Erythroblast (primary cell): Measurements from ENCODE around the gene OTOGL.
"Not testable (repeated sequence)": the region's sequence is repeated elsewhere in the genome, so short reads cannot be mapped to it uniquely, and the experiment has no call there.

Experiments
- DNase-seq, 2 experiments: peaks; one replicate each; lab custom pipeline; 2025; lab: John Stamatoyannopoulos, UW
- GATA1 ChIP-seq: IDR thresholded peaks from 2 replicates; pipeline ENCODE4 v1.6.1; 2011; ENCODE audit warnings: low read depth, mild to moderate bottlenecking, control low read depth, low read length, moderate library complexity
- POLR2A ChIP-seq: IDR thresholded peaks from 2 replicates; pipeline ENCODE4 v1.6.1; 2011; ENCODE audit warnings: mild to moderate bottlenecking, low read length

Gene OTOGL

GRCh38 chr12:80099259-80099658, at the start of gene OTOGL:
Gene OTOGL, plus strand, starts transcription at chr12:80099537. Its CDS starts 109,895 bp downstream, at chr12:80209432.
- DNase-seq: no peak
- TF ChIP-seq POLR2A (no peak), GATA1 (no peak)

GRCh38 chr12:80050236-80050635, 49.1 kb upstream of the OTOGL start:
- no peak for DNase-seq
- no peak for TF ChIP-seq POLR2A
- no peak for TF ChIP-seq GATA1

GRCh38 chr12:80053051-80053790, 46.1 kb upstream of the OTOGL start:
- TF ChIP-seq POLR2A (no peak), GATA1 (no peak)

GRCh38 chr12:80056232-80056631, 43.1 kb upstream of the OTOGL start:
- TF ChIP-seq GATA1 (no peak), POLR2A (no peak)
- no peak for DNase-seq

More at GRCh38 chr12:80053051-80053790, 46.1 kb upstream of the OTOGL start:
- no peak for DNase-seq

GRCh38 chr12:80056845-80057244, 42.5 kb upstream of the OTOGL start:
- TF ChIP-seq GATA1: no peak
- TF ChIP-seq POLR2A: no peak
- no peak for DNase-seq

GRCh38 chr12:80058586-80058985, 40.8 kb upstream of the OTOGL start:
- no peak for DNase-seq
- TF ChIP-seq POLR2A (no peak), GATA1 (no peak)

- no peak for DNase-seq
- TF ChIP-seq GATA1 (no peak), POLR2A (no peak)
These were observed 40.2 kb upstream of the OTOGL start for GRCh38 chr12:80059102-80059501.

GRCh38 chr12:80059875-80060274, 39.5 kb upstream of the OTOGL start:
- no peak for DNase-seq
- TF ChIP-seq GATA1 (no peak), POLR2A (no peak)

GRCh38 chr12:80064269-80064668, 35.1 kb upstream of the OTOGL start:
- DNase-seq: no peak
- TF ChIP-seq GATA1: no peak

- TF ChIP-seq POLR2A: no peak
- TF ChIP-seq GATA1: no peak
- no peak for DNase-seq
These were observed 34.4 kb upstream of the OTOGL start for GRCh38 chr12:80064951-80065350.

GRCh38 chr12:80068173-80068572, 31.2 kb upstream of the OTOGL start:
- DNase-seq: no peak
- no peak for TF ChIP-seq POLR2A

GRCh38 chr12:80083892-80084614, 15.3 kb upstream of the OTOGL start:
- DNase-seq: not testable (repeated sequence)

- TF ChIP-seq GATA1 (no peak), POLR2A (no peak)
- DNase-seq: no peak
These were observed 13.3 kb upstream of the OTOGL start for GRCh38 chr12:80086025-80086424.

GRCh38 chr12:80087486-80088213, 11.7 kb upstream of the OTOGL start:
- TF ChIP-seq GATA1 (no peak), POLR2A (no peak)
- peak in 1 of 2 experiments; percentile 2 for DNase-seq
